Cardiac septum (tissue), 1 donor: ENCODE data around the gene NFATC1. TPM values are rescaled to one million over a fixed set of nuclear protein-coding genes. Genes with fewer than 3 reads are reported as not detected.

Source experiments
- DNase-seq: peaks from one replicate; pipeline ENCODE4 v3.0.0-alpha.2; 2020; ENCODE audit warnings: low spot score
- intact Hi-C: fragments of 100-400 bp; cut with DNase I; formaldehyde crosslinking; loops from one replicate; pipeline ENCODE4 v1.14.0; 2022
- total RNA-seq: library from RNA; stranded (reverse); fragmentation: NEBNext Ultra II Directional; extraction: Animal tissue kit (Norgen Biotek cat#: 25700); gene quantifications from one replicate; pipeline ENCODE4 v1.2.1, GENCODE V29; 2021
- donor health status: DM: no; HTN: no; CAD: no.

Gene NFATC1
- total RNA-seq, 1 donor from 2014 or later = 16.4 TPM

- intact Hi-C loops = no loop called here
- DNase-seq = no peak
Measured at GRCh38 chr18:79432376-79433120, 36.8 kb downstream of the NFATC1 start.

- DNase-seq = no peak
- intact Hi-C loops = no loop called here
Measured at GRCh38 chr18:79433431-79433830, 37.7 kb downstream of the NFATC1 start.

GRCh38 chr18:79434607-79435401 is 39.1 kb downstream of the NFATC1 start:
- no peak for DNase-seq
- intact Hi-C loops = no loop called here

GRCh38 chr18:79436556-79437275 is 41.0 kb downstream of the NFATC1 start:
- intact Hi-C loops = no loop called here
- DNase-seq = no peak

GRCh38 chr18:79438089-79438897 is 42.6 kb downstream of the NFATC1 start:
- intact Hi-C loops = no loop called here
- DNase-seq = no peak

- intact Hi-C loops = no loop called here
- DNase-seq = no peak
Measured at GRCh38 chr18:79438898-79439627, 43.3 kb downstream of the NFATC1 start.

GRCh38 chr18:79439628-79440023 is 43.9 kb downstream of the NFATC1 start:
- intact Hi-C loops = no loop called here
- no peak for DNase-seq

GRCh38 chr18:79440316-79441110 is 44.8 kb downstream of the NFATC1 start:
- no peak for DNase-seq
- intact Hi-C loops = no loop called here

- intact Hi-C loops = no loop called here
- DNase-seq = no peak
Measured at GRCh38 chr18:79441420-79441819, 45.7 kb downstream of the NFATC1 start.

- intact Hi-C loops = no loop called here
- DNase-seq = no peak
Measured at GRCh38 chr18:79442508-79443221, 46.9 kb downstream of the NFATC1 start.

- DNase-seq = no peak
- intact Hi-C loops = no loop called here
Measured at GRCh38 chr18:79445221-79445620, 49.5 kb downstream of the NFATC1 start.

- no peak for DNase-seq
- intact Hi-C loops = no loop called here
Measured at GRCh38 chr18:79445696-79446561, 50.2 kb downstream of the NFATC1 start.

- intact Hi-C loops = no loop called here
- DNase-seq = no peak
Measured at GRCh38 chr18:79446931-79447330, 51.2 kb downstream of the NFATC1 start.

GRCh38 chr18:79447703-79448367 is 52.1 kb downstream of the NFATC1 start:
- no peak for DNase-seq

GRCh38 chr18:79448621-79449020 is 52.9 kb downstream of the NFATC1 start:
- no peak for DNase-seq
- intact Hi-C loops = no loop called here

More at GRCh38 chr18:79447703-79448367, 52.1 kb downstream of the NFATC1 start:
- intact Hi-C loops = no loop called here
